HepG2 (cell line): ENCODE results near the gene UBE2R2. TPM values are rescaled to one million over a fixed set of nuclear protein-coding genes. Genes with fewer than 3 reads are reported as not detected.

Experiments
- ATF6 ChIP-seq: sonication (generic); formaldehyde crosslinking; conservative IDR thresholded peaks from 2 replicates; pipeline ENCODE4 v1.4.0; 2020; ENCODE audit warnings: missing genetic modification reagents
- CEBPB ChIP-seq: IDR thresholded peaks from 2 replicates; pipeline ENCODE4 v1.6.1; 2011; ENCODE audit warnings: low read depth, low read length, improper control_type of control experiment, borderline replicate concordance
- DPF2 ChIP-seq: sonication (generic); formaldehyde crosslinking; IDR thresholded peaks from 2 replicates; pipeline ENCODE4 v1.4.0; 2020; ENCODE audit warnings: mild to moderate bottlenecking, low read depth, missing genetic modification reagents, borderline replicate concordance
- ELK4 ChIP-seq: sonication (generic); formaldehyde crosslinking; IDR thresholded peaks from 2 replicates; pipeline ENCODE4 v1.9.0; 2021; ENCODE audit warnings: missing genetic modification reagents, borderline replicate concordance
- GABPA ChIP-seq, 2 experiments: IDR thresholded peaks; 2 replicates each; pipeline ENCODE4 v1.6.1; 2011 to 2016; ENCODE audit warnings: low read depth in 2 of 2, low read length in 1 of 2, missing biosample characterization in 1 of 2, missing genetic modification characterization in 1 of 2
- GLMP ChIP-seq: sonication (generic); formaldehyde crosslinking; IDR thresholded peaks from 2 replicates; pipeline ENCODE4 v1.9.0; 2021; ENCODE audit warnings: missing genetic modification reagents, mild to moderate bottlenecking, borderline replicate concordance
- GZF1 ChIP-seq: sonication (generic); formaldehyde crosslinking; IDR thresholded peaks from 2 replicates; pipeline ENCODE4 v1.5.1; 2020; ENCODE audit warnings: mild to moderate bottlenecking, missing genetic modification reagents
- HNRNPK ChIP-seq: fragments of 200-400 bp; formaldehyde crosslinking; IDR thresholded peaks from 2 replicates; pipeline ENCODE4 v1.6.1; 2018; ENCODE audit warnings: low read length, low read depth, moderate library complexity, mild to moderate bottlenecking; ENCODE audit not compliant: poor library complexity, severe bottlenecking
- KDM5B ChIP-seq: sonication (generic); formaldehyde crosslinking; IDR thresholded peaks from 2 replicates; pipeline ENCODE4 v1.4.0; 2020; ENCODE audit warnings: missing genetic modification reagents, mild to moderate bottlenecking, borderline replicate concordance
- KLF13 ChIP-seq: sonication (generic); formaldehyde crosslinking; IDR thresholded peaks from 2 replicates; pipeline ENCODE4 v1.4.0; 2020; ENCODE audit warnings: mild to moderate bottlenecking, missing genetic modification reagents
- MTERF4 ChIP-seq: sonication (generic); formaldehyde crosslinking; IDR thresholded peaks from 2 replicates; pipeline ENCODE4 v1.8.0; 2023; ENCODE audit warnings: mild to moderate bottlenecking, missing genetic modification reagents
- NFYC ChIP-seq: IDR thresholded peaks from 2 replicates; pipeline ENCODE4 v1.6.1; 2016; ENCODE audit warnings: missing genetic modification reagents, missing compliant biosample characterization
- NR2F2 ChIP-seq: IDR thresholded peaks from 2 replicates; pipeline ENCODE4 v1.6.1; 2012; ENCODE audit warnings: low read depth, inconsistent platforms, borderline replicate concordance
- ZBTB49 ChIP-seq: sonication (generic); formaldehyde crosslinking; IDR thresholded peaks from 2 replicates; pipeline ENCODE4 v1.4.0; 2020; ENCODE audit warnings: missing genetic modification reagents, borderline replicate concordance
- ZNF383 ChIP-seq: sonication (generic); formaldehyde crosslinking; IDR thresholded peaks from 2 replicates; pipeline ENCODE4 v1.4.0; 2020; ENCODE audit warnings: missing genetic modification reagents, mild to moderate bottlenecking, borderline replicate concordance
- ZNF770 ChIP-seq: sonication (generic); formaldehyde crosslinking; IDR thresholded peaks from 2 replicates; pipeline ENCODE4 v1.5.0; 2020; ENCODE audit warnings: mild to moderate bottlenecking, missing genetic modification reagents
- ZNF792 ChIP-seq: IDR thresholded peaks from 2 replicates; pipeline ENCODE4 v1.6.1; 2016
- polyA plus RNA-seq, 8 experiments: library from polyadenylated mRNA; depleted of rRNA in 3 of 8; stranded (reverse) in 7 of 8; unstranded in 1 of 8; fragments of >200 nt; fragmentation: Illumina TruSeq in 4 of 8; extraction: Trizol in 4 of 8; gene quantifications; 2 replicates each; pipeline versions ENCODE4 v1.2.1 to v1.2.3, GENCODE V29; 2011 to 2016; ENCODE audit warnings: low read depth in 4 of 8, missing spikeins in 1 of 8, mixed read lengths in 1 of 8; ENCODE audit not compliant: insufficient read depth in 1 of 8
- total RNA-seq, 5 experiments: library from RNA; depleted of rRNA; stranded (reverse); fragments of >200 nt; fragmentation: Illumina TruSeq; extraction: Trizol; gene quantifications; 2 replicates each; pipeline ENCODE4 v1.2.3, GENCODE V29; 2016; ENCODE audit warnings: low read depth in 1 of 5

UBE2R2 gene
- total and polyA plus RNA-seq, 2 of the 13 experiments (the other 11 are each of a cell fraction or from before 2014, with no cell fraction given): 14.8 to 20.9 TPM

- TF ChIP-seq NR2F2 (0 out of 2 replicates have a peak, but pooled peaks have one; percentile 18), NFYC (CRISPR knock-in tag) (peak; percentile 25; the same call in 1 of the 2 replicates), GZF1 (no peak), GABPA (IDR thresholded peaks at IDR 0.05; ENCODE audit: low read depth, low read length) (no peak), GABPA (CRISPR knock-in tag; IDR thresholded peaks at IDR 0.05; ENCODE audit: low read depth) (0 out of 2 replicates have a peak, but pooled peaks have one; percentile 10), ATF6 (CRISPR knock-in tag) (no peak), ZNF770 (CRISPR knock-in tag) (no peak), HNRNPK (peak; percentile 89), CEBPB (no peak), ELK4 (CRISPR knock-in tag) (no peak), GLMP (CRISPR knock-in tag) (no peak), ZBTB49 (CRISPR knock-in tag) (no peak), KLF13 (no peak), MTERF4 (CRISPR knock-in tag) (no peak), ZNF792 (CRISPR knock-in tag) (no peak), KDM5B (CRISPR knock-in tag) (peak; percentile 88; the same call in 1 of the 2 replicates), ZNF383 (CRISPR knock-in tag) (no peak), DPF2 (0 out of 2 replicates have a peak, but pooled peaks have one; percentile 36)
Measured at GRCh38 chr9:33816327-33817252, at the start of gene UBE2R2 (continued).
